Lower lobe of right lung (tissue), 2 donors: ENCODE data around the gene LMF2. TPM values are rescaled to one million over a fixed set of nuclear protein-coding genes. Genes with fewer than 3 reads are reported as not detected.
A peak's percentile ranks its signal among the peaks of the same experiment; 100 is the strongest.

Experiments used
- ATAC-seq, 2 donors: fragments of 200-7000 bp; cut with Tn5 transposase; one replicate each; pipeline ENCODE4 v1.9.1; 2020 to 2022; ENCODE audit warnings: mild to moderate bottlenecking in 2 of 2, moderate library complexity in 2 of 2
- DNase-seq: peaks from one replicate; pipeline ENCODE4 v3.0.0-alpha.2; 2020
- H3K27ac ChIP-seq: fragments of 200-600 bp; one replicate; pipeline ENCODE4 v1.8.0; 2022
- H3K27me3 ChIP-seq: fragments of 200-600 bp; one replicate; pipeline ENCODE4 v1.8.0; 2022; ENCODE audit warnings: low read depth
- H3K36me3 ChIP-seq: fragments of 200-600 bp; one replicate; pipeline ENCODE4 v1.8.0; 2022; ENCODE audit warnings: mild to moderate bottlenecking
- H3K4me1 ChIP-seq: fragments of 200-600 bp; one replicate; pipeline ENCODE4 v1.8.0; 2022
- H3K4me3 ChIP-seq: fragments of 200-600 bp; one replicate; pipeline ENCODE4 v1.8.0; 2022; ENCODE audit warnings: mild to moderate bottlenecking
- H3K9me3 ChIP-seq: fragments of 200-600 bp; one replicate; pipeline ENCODE4 v1.8.0; 2022
- CTCF ChIP-seq: fragments of 200-600 bp; IDR thresholded peaks from one replicate; pipeline ENCODE4 v1.8.0; 2022; ENCODE audit warnings: antibody characterized with exemption, mild to moderate bottlenecking
- intact Hi-C: fragments of 100-400 bp; cut with DNase I; formaldehyde crosslinking; loops from one replicate; pipeline ENCODE4 v1.11.0; 2022
- long read RNA-seq: library from polyadenylated mRNA; unstranded; transcript quantifications from one replicate; pipeline ENCODE4 v2.0.0, GENCODE V29; 2021
- total RNA-seq: library from RNA; stranded (reverse); fragmentation: NEBNext Ultra II Directional; extraction: Animal tissue kit (Norgen Biotek cat#: 25700); gene quantifications from one replicate; pipeline ENCODE4 v1.2.1, GENCODE V29; 2021
- donor health status: DM: no; HTN: yes; CAD: no; lungs with severe emphysema.

Gene LMF2
- total RNA-seq, result 58.8 TPM
- long read RNA-seq, transcript LMF2-202 (14 exons, 2,582 nt), result major isoform, 94 of 193 reads
- long read RNA-seq, partial matches to known transcripts, result 59 of 193 reads
- long read RNA-seq, other reads (novel, unspliced or antisense), result 40 of 193 reads

DNA sequence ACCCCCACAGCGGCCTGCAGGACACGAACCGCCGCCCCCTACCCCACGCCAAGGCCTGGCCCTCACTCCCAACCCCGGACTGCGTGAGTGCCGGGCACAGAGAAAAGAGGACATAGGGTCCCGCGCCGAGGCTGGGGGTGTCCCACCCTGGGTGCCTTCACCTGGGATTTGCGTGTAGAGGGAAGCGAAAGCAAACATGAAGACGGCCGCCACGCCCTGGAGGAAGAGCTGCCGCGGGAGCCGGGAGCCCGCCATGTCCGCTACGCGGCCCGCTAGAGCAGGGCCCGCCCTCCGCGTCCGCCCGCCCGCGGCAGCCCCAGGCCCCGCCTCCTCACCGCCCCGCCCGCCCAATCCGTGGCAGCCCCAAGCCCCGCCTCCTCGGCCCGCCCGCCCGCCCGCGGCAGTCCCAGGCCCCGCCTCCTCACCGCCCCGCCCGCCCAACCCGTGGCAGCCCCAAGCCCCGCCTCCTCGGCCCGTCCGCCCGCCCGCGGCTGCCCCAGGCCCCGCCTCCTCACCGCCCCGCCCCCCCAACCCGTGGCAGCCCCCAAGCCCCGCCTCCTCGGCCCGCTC is at the start of gene LMF2:
LMF2 (minus strand) TSS at position 282 of the 570 bp plus-strand sequence; CDS start at position 255, 27 bp downstream.
- no peaks in the 10 kb centered on the region for H3K27me3 ChIP-seq
- H3K27ac ChIP-seq, result peak within 1 kb of the TSS; percentile 96
- peak; percentile 94 for DNase-seq
- intact Hi-C loops, result no loop called here
- H3K36me3 ChIP-seq, result peaks cover 40% of the 10 kb centered on the region
- H3K4me3 ChIP-seq, result peak within 1 kb of the TSS; percentile 87
- no peaks in the 10 kb centered on the region for H3K9me3 ChIP-seq
- no peak for TF ChIP-seq CTCF
- peak; percentile 84 to 87 for ATAC-seq
- H3K4me1 ChIP-seq, result peaks cover 37% of the 10 kb centered on the region

GRCh38 chr22:50556703-50557102 is 49.2 kb upstream of the LMF2 start:
- ATAC-seq, result no peak

DNA sequence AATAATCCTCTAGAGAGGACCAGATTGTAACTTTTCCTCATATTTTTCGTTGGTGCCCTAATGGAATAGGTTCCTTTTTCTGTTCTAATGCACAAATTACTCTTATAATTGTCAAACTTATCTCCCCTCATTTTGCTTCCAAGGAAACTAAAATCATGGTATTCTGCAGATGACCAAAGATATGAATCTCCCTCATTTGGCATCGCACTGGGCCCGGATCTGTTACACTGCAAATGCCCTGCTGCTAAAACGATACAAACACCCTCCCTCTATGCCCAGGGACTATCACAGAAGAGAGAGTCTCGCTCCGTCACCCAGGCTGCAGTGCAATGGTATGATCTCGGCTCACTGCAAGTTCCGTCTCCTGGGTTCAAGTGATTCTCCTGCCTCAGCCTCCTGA is 45.8 kb upstream of the LMF2 start:
- H3K9me3 ChIP-seq, result no peaks in the 10 kb centered on the region
- peaks cover 16% of the 10 kb centered on the region for H3K27me3 ChIP-seq
- TF ChIP-seq CTCF, result no peak
- intact Hi-C loops, result no loop called here
- ATAC-seq, result no peak
- no peaks in the 10 kb centered on the region for H3K36me3 ChIP-seq
- no peak overlapping the region for H3K27ac ChIP-seq
- H3K4me1 ChIP-seq, result peaks cover 11% of the 10 kb centered on the region
- H3K4me3 ChIP-seq, result no peak overlapping the region
- DNase-seq, result no peak

More at GRCh38 chr22:50556703-50557102, 49.2 kb upstream of the LMF2 start:
- Histone ChIP-seq H3K9me3 (no peaks in the 10 kb centered on the region), H3K27me3 (no peaks in the 10 kb centered on the region), H3K36me3 (no peaks in the 10 kb centered on the region), H3K4me3 (no peak overlapping the region), H3K4me1 (no peaks in the 10 kb centered on the region), H3K27ac (no peak overlapping the region)
- no peak for TF ChIP-seq CTCF
- DNase-seq, result no peak
- intact Hi-C loops, result no loop called here

DNA sequence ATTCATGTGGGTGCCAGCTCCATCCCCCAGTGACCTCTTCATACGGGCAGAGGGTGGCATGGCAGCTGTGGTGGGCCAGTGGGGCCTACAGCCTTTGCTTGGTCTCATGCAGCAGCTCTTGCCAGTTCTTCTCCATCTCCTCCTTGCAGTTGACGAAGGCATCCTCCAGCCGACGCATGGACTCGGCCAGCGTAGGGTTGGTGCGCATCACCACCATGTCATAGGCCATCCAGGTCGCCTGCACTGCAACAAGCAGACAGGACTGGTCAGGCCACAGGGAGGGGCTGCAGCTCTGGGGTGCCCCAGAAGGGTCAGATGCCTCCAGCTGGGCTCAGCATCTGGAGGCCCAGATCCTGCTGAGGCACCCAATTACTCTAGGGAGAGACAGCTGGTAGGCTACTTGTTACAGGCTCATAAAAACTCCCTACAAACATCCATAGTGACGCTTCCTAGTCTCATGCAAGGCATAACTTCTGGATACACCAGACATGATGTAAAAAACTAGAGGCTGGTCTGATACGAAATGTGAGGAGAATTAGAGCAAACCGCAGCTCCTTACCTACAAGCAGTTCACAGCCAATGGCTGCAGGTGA is 43.8 kb upstream of the LMF2 start:
- Histone ChIP-seq H3K9me3 (no peaks in the 10 kb centered on the region), H3K4me1 (peaks cover 18% of the 10 kb centered on the region), H3K4me3 (no peak overlapping the region), H3K27me3 (peaks cover 32% of the 10 kb centered on the region), H3K36me3 (no peaks in the 10 kb centered on the region), H3K27ac (no peak overlapping the region)
- intact Hi-C loops, result no loop called here
- TF ChIP-seq CTCF, result no peak
- ATAC-seq (no peak), DNase-seq (peak; percentile 41)

DNA sequence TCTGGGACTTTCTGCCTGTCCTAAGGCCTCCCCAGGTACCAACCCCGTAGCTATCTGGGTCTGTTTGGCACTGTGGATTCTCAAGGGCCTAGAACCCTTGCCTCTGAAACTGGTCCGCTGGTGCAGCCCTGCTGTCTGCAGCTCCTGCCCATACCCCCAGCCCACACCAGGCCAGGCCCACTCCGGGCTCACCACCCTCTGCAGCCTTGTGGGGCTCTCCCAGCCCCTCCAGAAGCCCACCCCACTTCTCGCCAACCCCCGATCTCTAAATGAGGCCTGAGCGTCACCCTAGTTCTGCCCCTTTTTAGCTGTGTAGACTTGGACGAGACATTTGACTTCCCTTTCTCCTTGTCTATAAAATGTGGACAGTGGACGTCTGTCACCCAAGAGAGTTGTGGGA is 42.9 kb upstream of the LMF2 start:
- ATAC-seq, result no peak
- peaks cover 36% of the 10 kb centered on the region for H3K27me3 ChIP-seq
- no peak for DNase-seq
- H3K9me3 ChIP-seq, result no peaks in the 10 kb centered on the region
- H3K4me3 ChIP-seq, result no peak overlapping the region
- no peak overlapping the region for H3K27ac ChIP-seq
- TF ChIP-seq CTCF, result no peak
- H3K36me3 ChIP-seq, result no peaks in the 10 kb centered on the region
- intact Hi-C loops, result no loop called here
- H3K4me1 ChIP-seq, result peaks cover 19% of the 10 kb centered on the region
